ENCODE results near the gene SMYD5. TPM values are rescaled to one million over a fixed set of nuclear protein-coding genes. Genes with fewer than 3 reads are reported as not detected.
"Not testable (repeated sequence)": the region's sequence is repeated elsewhere in the genome, so short reads cannot be mapped to it uniquely, and the experiment has no call there.

Gene SMYD5
- 10 to 100 TPM in 2 of 4 donors, 1 to 10 TPM in 2; 9.6 to 18.1 (median 12.8) TPM for total RNA-seq

GRCh38 chr2:73214120-73215035 lies at the start of gene SMYD5:
TSS of gene SMYD5 (plus strand) at chr2:73214245. CDS start at chr2:73214267, 22 bp downstream.
- WGBS, 2 donors, result 0 to 1% methylated on average over 22 to 23 of the region's 64 CpGs
- peak within 1 kb of the TSS; percentile 83 for H3K4me3 ChIP-seq (ENCODE audit: low read depth, poor library complexity, severe bottlenecking)
- TF ChIP-seq CTCF (IDR thresholded peaks at IDR 0.05) (no peak), POLR2A (IDR thresholded peaks at IDR 0.05) (no peak)
- intact Hi-C loops (cut with DNase I; ENCODE audit: low total_unique reads), result no loop called here
- peak; percentile 85 to 97 for DNase-seq (ENCODE audit: low spot score in 2 of 2)

- intact Hi-C loops (cut with DNase I; ENCODE audit: low total_unique reads), result loop anchor here (10.0 kb wide), 1 partner anchor 81 kb away; no protein-coding TSS in a partner anchor
- 36 to 41% methylated on average over 9 to 11 of the region's 11 CpGs for WGBS, 2 donors
- DNase-seq (ENCODE audit: low spot score in 2 of 2), result peak in 1 of 2 donors; percentile 81
- not testable (repeated sequence) for H3K4me3 ChIP-seq (ENCODE audit: low read depth, poor library complexity, severe bottlenecking)
Measured at GRCh38 chr2:73165978-73166377, 48.1 kb upstream of the SMYD5 start.

- not testable (repeated sequence) for H3K4me3 ChIP-seq (ENCODE audit: low read depth, poor library complexity, severe bottlenecking)
- 82 to 83% methylated on average over 1 to 4 of the region's 8 CpGs for WGBS, 2 donors
- DNase-seq (ENCODE audit: low spot score in 2 of 2), result peak in 1 of 2 donors; percentile 17
- intact Hi-C loops (cut with DNase I; ENCODE audit: low total_unique reads), result loop anchor here (10.0 kb wide), 1 partner anchor 82 kb away; no protein-coding TSS in a partner anchor
Measured at GRCh38 chr2:73166813-73167212, 47.2 kb upstream of the SMYD5 start.

GRCh38 chr2:73168348-73168747 lies 45.7 kb upstream of the SMYD5 start:
- intact Hi-C loops (cut with DNase I; ENCODE audit: low total_unique reads), result loop anchor here (10.0 kb wide), 1 partner anchor 84 kb away; no protein-coding TSS in a partner anchor
- H3K4me3 ChIP-seq (ENCODE audit: low read depth, poor library complexity, severe bottlenecking); DNase-seq (ENCODE audit: low spot score in 2 of 2): not testable (repeated sequence)

GRCh38 chr2:73170341-73170740 lies 43.7 kb upstream of the SMYD5 start:
- DNase-seq (ENCODE audit: low spot score in 2 of 2); intact Hi-C loops (cut with DNase I; ENCODE audit: low total_unique reads); H3K4me3 ChIP-seq (ENCODE audit: low read depth, poor library complexity, severe bottlenecking): not testable (repeated sequence)
- 79 to 84% methylated on average over 6 to 7 of the region's 7 CpGs for WGBS, 2 donors

- no peak overlapping the region for H3K4me3 ChIP-seq (ENCODE audit: low read depth, poor library complexity, severe bottlenecking)
- TF ChIP-seq POLR2A (IDR thresholded peaks at IDR 0.05) (no peak), CTCF (IDR thresholded peaks at IDR 0.05) (no peak)
- DNase-seq (ENCODE audit: low spot score in 2 of 2), result no peak
- WGBS, 2 donors, result 73 to 76% methylated on average over 6 of the region's 6 CpGs
- intact Hi-C loops (cut with DNase I; ENCODE audit: low total_unique reads), result no loop called here
Measured at GRCh38 chr2:73172963-73173362, 41.1 kb upstream of the SMYD5 start.

GRCh38 chr2:73173781-73174180 lies 40.3 kb upstream of the SMYD5 start:
- TF ChIP-seq POLR2A (IDR thresholded peaks at IDR 0.05) (no peak), CTCF (IDR thresholded peaks at IDR 0.05) (no peak)
- 94 to 95% methylated on average over 7 of the region's 7 CpGs for WGBS, 2 donors
- DNase-seq (ENCODE audit: low spot score in 2 of 2), result no peak
- H3K4me3 ChIP-seq (ENCODE audit: low read depth, poor library complexity, severe bottlenecking), result no peak overlapping the region
- intact Hi-C loops (cut with DNase I; ENCODE audit: low total_unique reads), result no loop called here

- intact Hi-C loops (cut with DNase I; ENCODE audit: low total_unique reads), result no loop called here
Measured at GRCh38 chr2:73174244-73174643, 39.8 kb upstream of the SMYD5 start.

More at GRCh38 chr2:73174244-73174643, 39.8 kb upstream of the SMYD5 start:
- no peak overlapping the region for H3K4me3 ChIP-seq (ENCODE audit: low read depth, poor library complexity, severe bottlenecking)
- WGBS, 2 donors, result 93 to 95% methylated on average over 10 of the region's 10 CpGs
- no peak for DNase-seq (ENCODE audit: low spot score in 2 of 2)
- TF ChIP-seq CTCF (IDR thresholded peaks at IDR 0.05), result no peak

All from lower leg skin (tissue), 4 donors.